ENCODE measurements around the gene CACNG3.
"Not testable (repeated sequence)": the region's sequence is repeated elsewhere in the genome, so short reads cannot be mapped to it uniquely, and the experiment has no call there.

CACNG3 gene

DNA sequence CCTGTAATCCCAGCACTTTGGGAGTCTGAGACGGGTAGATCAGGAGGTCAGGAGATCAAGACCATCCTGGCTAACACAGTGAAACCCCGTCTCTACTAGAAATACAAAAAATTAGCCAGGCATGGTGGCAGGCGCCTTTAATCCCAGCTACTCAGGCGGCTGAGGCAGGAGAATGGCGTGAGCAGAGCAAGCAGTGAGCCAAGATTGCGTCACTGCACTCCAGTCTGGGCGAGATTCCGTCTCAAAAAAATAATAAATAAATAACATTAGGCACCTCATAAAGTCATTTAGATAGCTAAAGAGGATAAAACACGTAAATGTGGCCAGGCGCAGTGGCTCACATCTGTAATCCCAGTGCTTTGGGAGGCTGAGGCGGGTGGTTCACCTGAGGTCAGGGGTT is 87.7 kb downstream of the CACNG3 start:
- DNase-seq = not testable (repeated sequence)

DNA sequence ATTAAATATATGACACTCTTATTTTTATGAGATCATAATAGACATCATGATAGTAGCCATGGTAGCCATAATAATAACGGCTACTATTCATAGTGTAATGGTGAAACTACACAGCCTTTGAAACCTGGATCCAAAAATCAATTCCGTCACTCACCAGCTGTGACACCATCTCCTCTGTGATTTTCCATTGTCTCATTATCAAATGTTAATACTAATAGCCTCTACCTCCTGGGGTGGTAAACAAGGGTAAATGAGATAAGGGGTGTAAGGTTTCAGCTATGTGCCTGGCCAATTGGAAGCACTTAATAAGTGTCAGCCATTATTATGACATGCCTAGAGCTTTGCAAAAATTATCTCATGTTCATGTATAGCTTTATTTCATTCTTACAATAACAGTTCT is 88.6 kb downstream of the CACNG3 start:
- no peak for DNase-seq

DNA sequence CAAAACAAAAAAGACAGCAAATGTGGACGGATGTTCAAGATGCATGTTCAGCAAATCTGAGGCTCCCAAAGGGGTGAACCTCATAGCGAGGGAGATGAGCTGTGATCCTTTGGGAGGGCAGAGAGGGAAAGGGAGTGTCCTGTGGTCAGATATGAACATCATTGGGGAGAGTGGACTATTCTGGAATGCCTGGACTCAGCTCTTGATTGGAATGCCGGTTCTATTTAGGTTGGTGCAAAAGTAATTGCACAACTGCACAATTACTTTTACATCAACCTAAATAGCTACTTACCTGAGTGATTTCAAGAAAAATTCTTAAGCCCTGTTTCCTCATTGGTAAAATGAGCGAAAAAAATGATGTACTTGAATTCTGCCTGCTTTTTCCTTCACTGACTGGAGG is 89.6 kb downstream of the CACNG3 start:
- no peak for DNase-seq

DNA sequence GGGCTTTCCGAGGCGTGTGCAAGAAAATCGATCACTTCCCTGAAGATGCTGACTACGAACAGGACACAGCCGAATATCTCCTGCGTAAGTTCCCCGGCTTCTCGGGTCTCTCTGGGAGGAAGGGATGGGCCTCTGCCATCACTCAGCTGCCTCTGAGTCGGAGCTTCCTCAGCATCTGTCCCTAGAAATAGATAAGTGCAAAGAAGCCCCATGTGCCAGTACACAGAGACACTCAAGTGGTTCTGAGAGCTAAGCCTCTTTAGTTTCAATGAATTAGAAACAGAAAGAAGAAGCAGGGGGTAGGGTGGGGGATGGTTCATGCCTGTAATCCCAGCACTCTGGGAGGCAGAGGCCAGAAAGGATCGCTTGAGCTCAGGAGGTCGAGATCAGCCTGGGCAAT is 90.6 kb downstream of the CACNG3 start:
- no peak for DNase-seq

GRCh38 chr16:24347556-24347955 is 91.4 kb downstream of the CACNG3 start:
- DNase-seq = no peak

DNA sequence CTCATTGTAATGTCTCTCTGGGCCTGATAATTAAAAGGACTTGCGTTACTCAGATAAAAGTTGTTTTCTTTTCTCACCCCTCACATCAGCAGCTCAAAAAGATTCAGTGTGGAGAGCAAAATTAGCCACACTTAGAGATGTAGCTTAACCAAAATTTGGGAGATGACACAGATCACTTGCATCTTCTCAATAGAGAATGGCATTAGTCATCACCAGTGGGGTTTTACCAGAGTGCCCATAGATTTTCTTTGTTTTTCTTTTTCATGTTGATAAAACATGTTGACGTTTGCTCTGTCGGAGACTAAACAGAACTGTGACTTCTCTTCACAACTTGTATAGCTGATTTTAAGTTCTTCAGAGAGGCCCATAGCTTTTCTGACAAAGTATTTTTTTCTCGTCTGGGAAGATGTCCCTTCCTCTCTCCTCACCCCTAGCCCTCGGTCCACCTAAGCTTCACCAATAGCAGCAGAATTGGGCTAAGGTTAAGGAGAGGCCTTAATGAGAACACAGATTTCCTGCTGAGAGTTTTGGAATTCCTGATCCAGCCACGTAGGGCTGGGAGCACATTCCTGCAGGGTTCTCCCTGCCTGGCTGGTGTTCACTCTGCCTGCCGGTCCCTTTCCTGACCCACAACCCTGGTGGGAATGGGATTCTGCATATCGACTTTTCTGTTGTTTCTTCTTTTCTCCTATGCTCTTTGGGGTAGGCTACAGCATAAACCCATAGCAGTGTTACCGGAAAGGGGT is 92.6 kb downstream of the CACNG3 start:
- DNase-seq = no peak

GRCh38 chr16:24349320-24349719 is 93.2 kb downstream of the CACNG3 start:
- DNase-seq = no peak

DNA sequence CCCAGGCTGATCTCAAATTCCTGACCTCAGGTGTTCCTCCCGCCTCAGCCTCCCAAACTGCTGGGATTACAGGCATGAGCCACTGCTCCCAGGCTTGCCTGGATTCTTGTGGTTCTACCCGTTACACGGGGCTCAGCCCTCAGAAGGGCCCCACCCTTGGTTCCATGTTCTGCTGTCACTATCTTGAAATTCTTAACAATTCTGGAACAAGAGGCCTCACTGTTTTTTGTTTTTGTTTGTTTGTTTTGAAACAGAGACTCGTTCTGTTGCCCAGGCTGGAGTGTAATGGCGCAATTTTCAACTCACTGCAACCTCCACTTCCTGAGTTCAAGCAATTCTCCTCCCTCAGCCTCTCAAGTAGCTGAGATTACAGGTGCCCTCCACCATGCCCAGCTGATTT is 96.6 kb downstream of the CACNG3 start:
- DNase-seq = no peak

- DNase-seq = no peak
These were observed 97.5 kb downstream of the CACNG3 start for GRCh38 chr16:24353622-24354021.

- DNase-seq = no peak
These were observed 101.4 kb downstream of the CACNG3 start for GRCh38 chr16:24357511-24357910.

- DNase-seq = no peak
These were observed 102.0 kb downstream of the CACNG3 start for GRCh38 chr16:24358117-24358516.

GRCh38 chr16:24359490-24359889 is 103.4 kb downstream of the CACNG3 start:
- no peak for DNase-seq

DNA sequence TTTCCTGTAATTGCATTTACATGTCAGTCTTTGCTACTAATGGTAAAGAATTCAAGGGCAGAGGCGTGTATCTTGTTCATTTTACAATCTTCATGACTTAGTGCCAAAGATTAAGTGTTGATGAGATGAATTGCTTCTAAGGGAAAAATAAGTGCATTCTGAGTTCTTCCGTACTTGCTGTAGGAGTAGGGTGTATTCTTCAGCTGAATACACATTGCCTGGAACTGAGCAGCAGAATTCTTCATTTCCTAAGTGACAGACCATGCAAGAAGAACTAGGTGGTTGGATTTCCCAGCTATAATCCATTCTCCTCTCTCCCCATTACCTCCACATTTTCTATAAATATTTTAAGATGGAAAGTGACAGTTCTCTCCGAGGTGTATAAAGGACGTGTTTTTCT is 104.8 kb downstream of the CACNG3 start:
- DNase-seq = no peak

DNA sequence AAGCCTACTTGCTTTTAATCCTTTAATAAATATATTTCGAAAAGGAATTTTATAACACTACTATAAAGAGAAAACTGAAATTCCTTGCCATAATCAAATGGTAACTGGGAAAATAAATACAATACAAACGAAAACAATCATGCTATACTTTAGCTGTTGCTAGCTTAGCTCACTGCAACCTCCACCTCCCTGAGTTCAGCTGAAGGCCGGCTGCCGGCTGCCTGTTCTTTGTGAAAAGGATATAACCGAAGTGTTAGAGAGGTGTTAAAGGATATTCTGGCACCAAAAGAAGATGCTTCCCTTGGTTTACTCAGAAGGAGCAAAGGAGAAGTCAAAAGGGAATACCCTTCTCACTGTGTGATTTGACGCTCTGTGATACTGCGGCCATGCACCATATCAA is 108.5 kb downstream of the CACNG3 start:
- DNase-seq = no peak

DNA sequence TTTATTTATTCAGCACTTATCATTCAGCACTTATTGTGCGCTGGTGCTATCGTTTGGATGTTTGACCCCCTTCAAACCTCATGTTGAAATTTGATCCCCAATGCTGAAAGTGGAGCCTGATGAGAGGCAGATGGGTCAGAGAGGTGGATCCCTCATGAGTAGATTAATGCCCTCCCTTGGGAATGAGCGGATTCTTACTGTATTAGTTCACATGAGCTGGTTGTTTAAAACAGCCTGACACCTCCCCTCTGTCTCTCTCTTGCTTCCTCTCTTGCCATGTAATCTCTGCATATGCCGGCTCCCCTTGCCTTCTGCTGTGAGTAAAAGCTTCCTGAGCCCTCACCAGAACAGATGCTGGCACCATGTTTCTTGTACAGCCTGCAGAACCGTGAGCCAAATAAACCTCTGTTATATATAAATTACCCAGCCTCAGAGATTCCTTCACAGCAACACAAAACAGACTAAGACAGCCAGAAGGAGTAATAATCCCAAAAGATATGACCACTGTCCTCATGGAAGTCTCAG is 111.1 kb downstream of the CACNG3 start:
- no peak for DNase-seq

- DNase-seq = no peak
These were observed 116.7 kb downstream of the CACNG3 start for GRCh38 chr16:24372824-24373223.

DNA sequence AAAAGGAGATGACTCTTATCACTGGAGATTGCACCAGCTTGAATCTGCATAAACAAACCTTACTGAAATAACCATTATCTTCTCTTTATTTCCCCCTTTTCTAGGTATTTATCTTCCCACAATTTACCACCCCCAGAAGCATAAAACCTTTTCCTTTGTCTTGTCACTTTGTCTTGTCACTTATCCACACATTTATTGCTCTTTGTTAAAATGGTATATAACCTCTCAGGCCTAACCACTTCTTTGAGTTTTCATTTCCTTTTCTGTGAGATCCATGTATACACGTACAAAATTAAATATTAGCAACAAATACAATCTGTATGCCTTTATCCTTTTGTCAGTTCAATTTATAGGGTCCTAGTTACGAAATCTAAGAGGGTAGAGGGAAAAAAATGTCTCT is 122.9 kb downstream of the CACNG3 start:
- DNase-seq = no peak

GRCh38 chr16:24381470-24382118 is 125.5 kb downstream of the CACNG3 start:
- no peak for DNase-seq

GRCh38 chr16:24382762-24383407 is 126.8 kb downstream of the CACNG3 start:
- no peak for DNase-seq

- no peak for DNase-seq
These were observed 138.2 kb downstream of the CACNG3 start for GRCh38 chr16:24394341-24394740.

GRCh38 chr16:24396350-24397271 is 140.5 kb downstream of the CACNG3 start:
- DNase-seq = no peak

- no peak for DNase-seq
These were observed 152.9 kb downstream of the CACNG3 start for GRCh38 chr16:24409045-24409444.

All from KG1 (cell line).